Calu3 (cell line): ENCODE data around the gene ADH1C. TPM values are rescaled to one million over a fixed set of nuclear protein-coding genes. Genes with fewer than 3 reads are reported as not detected.

ENCODE experiments used
- BruUV-seq: library from RNA; stranded (reverse); fragments of 400-500 nt; replicated peaks from 2 replicates; lab custom pipeline; 2021; lab: Mats Ljungman, UMichigan
- CTCF ChIA-PET: fragments of 300-600 bp; sonication (Branson Sonifier 250); formaldehyde crosslinking; loops from one replicate; lab custom pipeline; 2022; ENCODE audit warnings: antibody characterized with exemption; lab: Charles Lee
- DNase-seq: peaks from one replicate; pipeline ENCODE4 v3.0.0; 2022
- H3K27ac Mint-ChIP-seq: one replicate; pipeline ENCODE4 v1.8.0; 2022; ENCODE audit warnings: mixed read lengths; ENCODE audit not compliant: unreplicated experiment
- H3K27me3 Mint-ChIP-seq: one replicate; pipeline ENCODE4 v1.8.0; 2022; ENCODE audit warnings: mixed read lengths; ENCODE audit not compliant: unreplicated experiment
- H3K36me3 Mint-ChIP-seq: one replicate; pipeline ENCODE4 v1.8.0; 2022; ENCODE audit warnings: mild to moderate bottlenecking, moderate library complexity, mixed read lengths; ENCODE audit not compliant: insufficient read depth, unreplicated experiment
- H3K4me1 Mint-ChIP-seq: one replicate; pipeline ENCODE4 v1.8.0; 2022; ENCODE audit warnings: mild to moderate bottlenecking, low read depth, mixed read lengths; ENCODE audit not compliant: unreplicated experiment
- H3K4me3 Mint-ChIP-seq: one replicate; pipeline ENCODE4 v1.8.0; 2022; ENCODE audit warnings: mild to moderate bottlenecking, low read depth, moderate library complexity, mixed read lengths; ENCODE audit not compliant: unreplicated experiment
- H3K9me3 Mint-ChIP-seq: one replicate; pipeline ENCODE4 v1.8.0; 2022; ENCODE audit warnings: low read depth, mixed read lengths; ENCODE audit not compliant: unreplicated experiment
- CTCF ChIP-seq: fragments of 200-600 bp; IDR thresholded peaks from one replicate; pipeline ENCODE4 v1.8.0; 2022; ENCODE audit warnings: antibody characterized with exemption; ENCODE audit not compliant: unreplicated experiment
- intact Hi-C: fragments of 100-400 bp; cut with micrococcal nuclease; formaldehyde crosslinking; loops from one replicate; pipeline ENCODE4 v1.10.0; 2022; ENCODE audit not compliant: unreplicated experiment
- total RNA-seq: library from RNA; stranded (reverse); gene quantifications from 2 replicates; pipeline ENCODE4 v1.2.3, GENCODE V29; 2022

ADH1C gene
- total RNA-seq, 1 experiment from 2014 or later: 5.8 TPM

- intact Hi-C loops: no loop called here
- H3K36me3 Mint-ChIP-seq: peaks cover 5% of the 10 kb centered on the region
- H3K4me1 Mint-ChIP-seq: no peaks in the 10 kb centered on the region
- CTCF ChIA-PET: no interaction called here
- no peaks in the 10 kb centered on the region for H3K9me3 Mint-ChIP-seq
- no peaks in the 10 kb centered on the region for H3K27me3 Mint-ChIP-seq
- TF ChIP-seq CTCF: no peak
- DNase-seq: no peak
- no peak overlapping the region for H3K27ac Mint-ChIP-seq
- no TSS peak for BruUV-seq
- no peak overlapping the region for H3K4me3 Mint-ChIP-seq
Measured at GRCh38 chr4:99341426-99341825, 11.1 kb downstream of the ADH1C start.

GRCh38 chr4:99339172-99339571, 13.4 kb downstream of the ADH1C start:
- TF ChIP-seq CTCF: no peak
- Mint-ChIP-seq H3K4me1 (no peaks in the 10 kb centered on the region), H3K27ac (no peak overlapping the region), H3K27me3 (no peaks in the 10 kb centered on the region), H3K36me3 (peaks cover 5% of the 10 kb centered on the region), H3K9me3 (no peaks in the 10 kb centered on the region), H3K4me3 (no peak overlapping the region)
- CTCF ChIA-PET: no interaction called here
- intact Hi-C loops: no loop called here
- no TSS peak for BruUV-seq
- no peak for DNase-seq

- no TSS peak for BruUV-seq
- DNase-seq: no peak
- H3K27me3 Mint-ChIP-seq: no peaks in the 10 kb centered on the region
- CTCF ChIA-PET: no interaction called here
- no peaks in the 10 kb centered on the region for H3K9me3 Mint-ChIP-seq
- intact Hi-C loops: no loop called here
- H3K36me3 Mint-ChIP-seq: peaks cover 5% of the 10 kb centered on the region
- TF ChIP-seq CTCF: no peak
- no peak overlapping the region for H3K27ac Mint-ChIP-seq
- H3K4me3 Mint-ChIP-seq: no peak overlapping the region
- H3K4me1 Mint-ChIP-seq: no peaks in the 10 kb centered on the region
Measured at GRCh38 chr4:99336553-99336952, 16.0 kb downstream of the ADH1C start.

- Mint-ChIP-seq H3K4me3 (no peak overlapping the region), H3K27me3 (no peaks in the 10 kb centered on the region), H3K4me1 (no peaks in the 10 kb centered on the region), H3K36me3 (peaks cover 2% of the 10 kb centered on the region), H3K9me3 (no peaks in the 10 kb centered on the region), H3K27ac (no peak overlapping the region)
- TF ChIP-seq CTCF: no peak
- intact Hi-C loops: no loop called here
- CTCF ChIA-PET: no interaction called here
- no TSS peak for BruUV-seq
- no peak for DNase-seq
Measured at GRCh38 chr4:99334880-99335279, 17.7 kb downstream of the ADH1C start.
